T-helper 2 cell treated with Interferon-gamma antibody and Interleukin-4, amounts not matched to agents 100 ng/mL and 5 ng/mL, for 36 hours (primary cell): ENCODE results near the gene SPATS2. TPM values are rescaled to one million over a fixed set of nuclear protein-coding genes. Genes with fewer than 3 reads are reported as not detected.
"Not testable (repeated sequence)": the region's sequence is repeated elsewhere in the genome, so short reads cannot be mapped to it uniquely, and the experiment has no call there.

ENCODE experiments used
- intact Hi-C: fragments of 100-400 bp; cut with micrococcal nuclease; formaldehyde crosslinking; loops from one replicate; pipeline ENCODE4 v1.15.1; 2023
- total RNA-seq: library from RNA; stranded (reverse); gene quantifications from 2 replicates; pipeline ENCODE4 v1.2.3, GENCODE V29; 2022

The SPATS2 gene
- total RNA-seq, 1 donor from 2014 or later: 14.6 TPM

- intact Hi-C loops: no loop called here
Observed at GRCh38 chr12:49388682-49389386, 21.6 kb downstream of the SPATS2 start.

GRCh38 chr12:49389387-49389703 lies 22.1 kb downstream of the SPATS2 start:
- intact Hi-C loops: no loop called here

- intact Hi-C loops: no loop called here
Observed at GRCh38 chr12:49397000-49397399, 29.7 kb downstream of the SPATS2 start.

GRCh38 chr12:49400304-49400703 lies 33.0 kb downstream of the SPATS2 start:
- intact Hi-C loops: no loop called here

GRCh38 chr12:49403971-49404450 lies 36.7 kb downstream of the SPATS2 start:
- intact Hi-C loops: no loop called here

- intact Hi-C loops: no loop called here
Observed at GRCh38 chr12:49404956-49405355, 37.7 kb downstream of the SPATS2 start.

GRCh38 chr12:49410818-49411217 lies 43.6 kb downstream of the SPATS2 start:
- intact Hi-C loops: no loop called here

GRCh38 chr12:49413010-49413409 lies 45.7 kb downstream of the SPATS2 start:
- intact Hi-C loops: no loop called here

GRCh38 chr12:49413796-49414195 lies 46.5 kb downstream of the SPATS2 start:
- intact Hi-C loops: no loop called here

- intact Hi-C loops: no loop called here
Observed at GRCh38 chr12:49414364-49414763, 47.1 kb downstream of the SPATS2 start.

GRCh38 chr12:49415521-49415970 lies 48.3 kb downstream of the SPATS2 start:
- intact Hi-C loops: no loop called here

GRCh38 chr12:49416892-49417291 lies 49.6 kb downstream of the SPATS2 start:
- intact Hi-C loops: no loop called here

GRCh38 chr12:49417558-49417957 lies 50.3 kb downstream of the SPATS2 start:
- intact Hi-C loops: no loop called here

- intact Hi-C loops: no loop called here
Observed at GRCh38 chr12:49420556-49420955, 53.3 kb downstream of the SPATS2 start.

- intact Hi-C loops: no loop called here
Observed at GRCh38 chr12:49422114-49422513, 54.9 kb downstream of the SPATS2 start.

GRCh38 chr12:49428793-49429192 lies 61.5 kb downstream of the SPATS2 start:
- intact Hi-C loops: no loop called here

- intact Hi-C loops: no loop called here
Observed at GRCh38 chr12:49432616-49433015, 65.4 kb downstream of the SPATS2 start.

- intact Hi-C loops: not testable (repeated sequence)
Observed at GRCh38 chr12:49436799-49437198, 69.5 kb downstream of the SPATS2 start.

GRCh38 chr12:49439042-49439441 lies 71.8 kb downstream of the SPATS2 start:
- intact Hi-C loops: no loop called here

- intact Hi-C loops: no loop called here
Observed at GRCh38 chr12:49440035-49440434, 72.8 kb downstream of the SPATS2 start.

- intact Hi-C loops: no loop called here
Observed at GRCh38 chr12:49442915-49443314, 75.7 kb downstream of the SPATS2 start.

GRCh38 chr12:49446571-49446970 lies 79.3 kb downstream of the SPATS2 start:
- intact Hi-C loops: no loop called here

- intact Hi-C loops: no loop called here
Observed at GRCh38 chr12:49448858-49449257, 81.6 kb downstream of the SPATS2 start.
